Stimulated activated CD4-positive, alpha-beta T cell treated with anti-CD3 and anti-CD28 coated beads, Interleukin-15, amount 100 ng/mL, for 1 hour (primary cell): ENCODE data around the gene RASL12.

Experiments used
- DNase-seq, 2 donors: peaks; one replicate each; pipeline ENCODE4 v3.0.0-alpha.2; 2020; ENCODE audit warnings: low read depth in 1 of 2, low spot score in 1 of 2

RASL12 gene

DNA sequence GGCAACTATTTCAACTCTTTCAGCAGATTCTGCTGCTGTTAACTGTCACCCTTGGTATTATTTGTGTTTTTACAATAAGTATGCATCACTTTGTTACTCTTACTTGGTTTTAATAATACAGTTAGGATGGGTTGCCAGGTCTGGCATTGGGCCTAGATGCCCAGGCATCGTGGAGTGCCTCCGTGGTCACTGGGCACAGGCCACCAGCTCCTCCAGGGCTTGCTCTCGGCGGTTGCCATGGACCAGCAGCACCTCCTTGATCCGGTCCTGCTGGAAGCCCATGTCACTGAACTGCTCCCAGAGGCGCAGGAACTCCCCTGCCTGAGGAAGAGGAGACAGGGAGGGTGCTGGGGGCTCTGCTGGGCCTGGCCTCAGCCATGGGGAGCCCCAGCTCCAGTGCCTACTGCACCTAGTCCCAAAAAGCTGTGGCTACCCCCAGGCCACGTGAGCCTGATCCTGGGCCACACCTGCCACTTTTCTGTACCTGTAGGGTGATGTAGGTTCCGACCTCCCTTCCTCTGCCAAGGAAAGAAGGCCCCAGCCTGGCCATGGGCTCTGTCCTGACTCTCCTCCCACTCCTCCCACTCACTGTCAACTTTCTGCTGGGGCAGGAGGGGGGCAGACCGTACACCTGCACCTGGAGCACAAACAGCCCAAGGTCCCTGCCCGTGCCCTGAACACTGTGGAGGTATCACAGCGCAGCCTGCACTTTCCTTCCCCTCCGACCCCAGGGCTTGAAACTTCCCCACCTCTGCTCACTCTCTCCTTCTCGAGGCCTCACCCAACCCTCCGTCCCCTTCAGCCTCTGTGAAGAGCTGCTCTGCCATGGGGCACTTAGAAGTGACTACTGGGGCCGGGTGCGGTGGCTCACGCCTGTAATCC, 25.4 kb upstream of the RASL12 start:
- DNase-seq: no peak

DNA sequence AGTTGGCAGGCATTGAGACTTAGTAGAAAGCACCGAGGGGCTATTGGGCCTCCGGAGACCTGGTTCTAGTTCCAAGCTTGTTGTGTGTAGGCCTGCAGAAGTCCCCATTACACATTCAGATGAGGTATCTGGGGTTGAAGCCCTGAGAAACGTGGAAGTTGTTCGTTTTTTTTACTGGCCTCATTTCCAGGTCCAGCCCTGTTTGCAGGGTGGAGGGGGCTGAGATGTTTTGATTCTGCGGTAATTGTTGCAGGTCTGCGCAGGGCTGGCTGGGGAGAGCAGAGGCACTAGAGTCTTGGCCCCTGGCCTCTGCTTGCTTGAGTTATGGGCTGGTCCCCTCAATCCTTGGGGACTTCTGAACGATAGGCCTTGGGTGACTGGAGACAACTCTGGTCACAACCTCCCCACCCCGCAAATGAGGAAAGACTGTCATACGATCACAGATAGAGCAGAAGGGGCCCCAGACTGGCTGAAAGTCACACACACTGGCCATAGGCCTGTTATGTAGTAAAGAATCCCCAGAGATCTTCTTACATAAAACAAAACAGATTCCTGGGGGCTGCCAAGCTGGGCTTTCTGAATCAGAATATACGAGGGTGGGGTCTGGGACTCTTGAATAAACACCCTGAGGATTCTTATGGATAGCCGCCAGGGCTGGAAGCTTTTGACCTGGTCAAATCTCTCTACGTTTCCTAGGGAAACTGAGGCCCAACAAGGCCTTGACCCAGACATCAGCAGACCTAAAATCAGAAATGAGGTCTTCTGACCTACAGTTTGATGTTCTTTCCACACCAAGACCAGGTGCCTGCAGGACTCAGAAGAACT, 24.4 kb upstream of the RASL12 start:
- DNase-seq: no peak

DNA sequence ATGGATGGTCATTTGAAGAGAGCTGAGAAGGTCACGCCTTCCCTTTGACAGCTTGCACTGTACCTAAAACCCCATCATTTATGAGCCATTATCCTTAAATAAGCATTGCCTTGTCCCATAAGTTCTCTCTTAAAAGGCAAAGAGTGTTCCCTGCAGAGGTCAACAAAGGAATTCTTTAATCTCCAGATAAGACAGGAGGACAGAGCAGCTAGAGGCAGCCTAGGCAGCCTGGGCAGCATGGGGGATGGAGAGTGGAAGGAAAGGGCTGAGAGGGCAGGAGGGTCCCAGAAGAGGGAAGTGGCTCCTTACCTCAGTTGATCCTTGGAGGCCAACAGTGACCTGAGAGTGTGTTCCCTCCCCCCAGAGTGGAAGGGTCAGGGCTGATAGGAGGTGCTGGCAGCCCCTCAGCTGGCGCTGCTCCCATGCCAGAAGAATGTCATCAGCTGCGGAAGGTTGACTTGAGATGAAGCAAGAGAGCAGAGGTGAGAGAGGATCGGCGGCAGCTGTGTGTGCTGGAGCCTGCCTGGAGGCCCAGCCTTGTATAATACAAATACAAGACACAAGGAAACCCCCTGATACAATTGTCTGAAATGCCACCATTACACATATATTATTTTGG, 21.5 kb upstream of the RASL12 start:
- DNase-seq: no peak

DNA sequence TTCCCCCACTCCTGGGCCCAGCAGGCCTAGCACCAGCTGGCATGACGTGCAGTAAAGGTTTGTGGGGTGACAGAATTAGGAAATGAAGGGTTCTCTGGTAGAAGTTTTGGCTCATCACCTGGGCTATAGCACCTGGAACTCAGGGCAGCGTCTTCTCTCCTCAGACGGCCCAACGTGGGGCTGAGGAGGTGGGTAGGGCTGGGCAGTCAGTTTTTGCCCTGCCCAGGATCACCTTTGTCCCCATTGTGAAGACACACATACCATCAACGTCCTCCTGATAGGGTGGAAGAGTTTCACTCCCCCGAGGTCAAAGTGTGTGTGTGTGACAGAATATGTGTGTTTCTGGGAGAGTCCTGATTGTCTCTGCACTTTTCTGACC, 20.8 kb upstream of the RASL12 start:
- DNase-seq: no peak

DNA sequence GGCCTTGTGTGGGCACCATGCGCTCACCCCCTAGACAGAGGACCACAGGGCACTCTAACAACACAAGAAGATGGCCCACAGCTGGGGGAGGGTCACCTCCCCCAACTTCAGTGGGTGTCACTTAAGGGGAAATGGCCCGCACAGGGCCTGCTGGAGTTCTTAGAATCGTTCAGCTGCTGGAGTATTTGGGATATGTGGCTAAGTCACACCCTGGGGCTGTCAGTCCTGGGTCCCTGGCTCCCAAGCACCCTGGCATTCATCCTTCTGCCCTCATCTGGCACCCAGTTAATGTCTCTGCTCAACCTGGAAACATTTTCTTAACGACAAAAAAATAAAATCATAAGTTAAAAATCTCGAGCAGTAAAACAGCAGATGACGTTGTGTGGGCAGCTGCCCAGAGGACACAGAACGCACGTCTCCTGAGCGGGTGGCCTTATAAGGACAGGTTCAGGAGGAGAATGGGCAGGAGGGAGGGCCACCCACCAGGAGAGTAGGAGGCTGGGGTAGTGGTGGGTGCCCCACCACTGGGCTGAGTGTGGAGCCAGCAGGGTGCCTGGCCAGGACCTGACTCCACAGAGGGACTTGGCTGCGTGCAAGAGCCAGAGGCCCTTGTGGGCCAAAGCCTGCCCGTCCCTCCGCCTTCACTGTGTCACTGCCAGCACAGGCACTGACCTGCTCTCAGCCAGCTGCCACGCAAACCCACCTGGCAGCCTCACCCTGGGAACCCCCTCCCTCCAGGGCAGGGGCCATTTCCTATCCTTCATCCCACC, 20.3 kb upstream of the RASL12 start:
- no peak for DNase-seq

DNA sequence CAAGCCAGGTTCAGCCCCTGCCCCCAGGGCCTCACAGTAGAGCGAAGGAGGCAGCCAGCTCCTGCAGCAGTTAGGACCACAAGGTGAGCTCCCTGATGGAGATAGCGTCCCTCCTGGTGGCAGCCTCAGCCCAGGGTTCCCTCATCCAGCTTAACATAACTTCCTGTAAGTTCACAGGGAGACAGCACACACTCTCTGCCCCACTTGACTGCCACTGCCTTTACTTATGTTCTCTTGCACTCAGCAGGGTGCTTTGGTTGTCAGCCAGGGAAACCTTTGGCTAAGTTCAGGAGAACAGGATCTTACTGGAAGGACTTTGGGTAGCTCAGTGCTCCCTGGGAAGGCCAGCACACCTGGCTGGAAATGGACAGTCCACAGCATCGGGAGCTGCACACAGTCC, 19.6 kb upstream of the RASL12 start:
- DNase-seq: no peak

DNA sequence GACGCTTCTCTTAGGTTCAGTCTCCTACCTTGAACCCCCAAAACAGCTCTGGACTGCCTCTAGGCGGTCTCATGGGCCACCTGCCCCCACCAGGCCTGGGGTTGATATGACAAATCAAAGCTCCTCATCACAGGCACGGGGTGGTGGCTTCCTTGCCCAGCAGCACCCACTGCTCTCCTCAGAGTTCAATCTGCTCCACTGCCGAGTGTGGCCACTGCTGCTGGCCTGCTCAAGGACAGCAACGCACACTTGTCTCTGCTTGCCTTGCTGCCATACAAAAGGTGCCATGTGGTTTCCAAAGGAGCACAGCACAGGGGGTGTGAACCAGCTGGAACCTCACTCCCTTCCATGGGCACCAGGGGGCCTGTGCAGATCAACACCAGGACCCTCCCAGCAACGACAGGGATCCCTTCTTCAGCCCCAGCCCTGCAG, 18.9 kb upstream of the RASL12 start:
- no peak for DNase-seq

DNA sequence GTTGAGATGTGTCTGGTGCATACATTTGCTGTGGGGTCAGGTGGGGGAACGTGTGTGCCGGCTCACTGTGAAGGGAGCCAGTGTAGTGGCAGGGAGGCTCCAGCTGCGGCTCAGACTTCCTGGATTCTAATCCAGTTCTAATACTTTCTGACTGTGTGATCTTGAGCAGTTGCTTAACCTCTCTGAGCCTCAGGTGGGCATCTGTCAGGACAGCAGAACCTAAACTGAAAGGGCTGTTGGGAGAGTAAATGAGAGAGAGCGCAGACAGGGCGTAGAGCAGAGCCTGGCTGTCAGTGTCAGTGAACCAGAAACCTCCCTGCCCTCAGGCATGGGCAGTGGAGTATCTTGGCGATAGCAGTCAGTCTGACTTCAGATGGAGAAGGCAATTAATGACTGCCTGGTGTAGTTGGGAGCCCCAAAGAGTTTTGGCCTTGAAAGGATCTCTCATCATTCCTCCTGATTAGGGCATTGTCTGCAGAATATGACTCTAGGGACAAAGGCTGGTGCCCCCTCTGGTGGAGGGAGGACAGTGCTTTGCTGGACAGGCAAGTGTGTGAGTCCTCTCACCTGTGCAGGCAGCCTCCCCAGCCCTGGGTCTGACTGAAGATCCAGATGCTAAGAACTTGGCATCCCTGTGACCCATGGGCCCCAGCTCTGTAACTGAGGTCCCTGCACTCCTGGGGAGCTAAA, 18.3 kb upstream of the RASL12 start:
- DNase-seq: no peak

DNA sequence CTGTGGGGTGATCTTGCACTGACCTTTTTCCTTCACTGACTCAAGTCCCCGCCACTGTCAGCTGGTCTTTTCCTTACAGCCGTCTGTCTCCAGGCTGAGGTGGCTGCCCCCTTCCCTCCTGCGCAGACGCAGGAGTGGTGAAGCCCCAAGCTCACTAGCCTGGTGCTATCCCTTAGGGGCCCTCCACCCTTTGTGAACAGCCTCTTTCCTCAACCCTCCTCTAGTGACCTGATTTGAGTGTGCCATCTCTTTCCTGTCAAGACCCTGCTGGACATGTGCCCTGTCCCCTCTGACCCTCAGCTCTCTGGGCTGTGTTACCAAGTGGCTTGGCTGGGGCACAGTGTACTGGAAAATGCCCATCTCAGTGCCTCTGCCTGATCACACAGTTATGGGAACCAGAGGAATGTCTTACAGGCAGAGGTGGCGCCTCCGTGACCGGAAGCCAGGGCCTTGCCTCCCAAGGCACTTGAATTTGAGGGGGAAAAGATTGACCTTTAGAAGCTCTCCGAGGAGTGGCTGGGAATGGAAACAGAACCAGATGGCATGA, 17.5 kb upstream of the RASL12 start:
- no peak for DNase-seq

DNA sequence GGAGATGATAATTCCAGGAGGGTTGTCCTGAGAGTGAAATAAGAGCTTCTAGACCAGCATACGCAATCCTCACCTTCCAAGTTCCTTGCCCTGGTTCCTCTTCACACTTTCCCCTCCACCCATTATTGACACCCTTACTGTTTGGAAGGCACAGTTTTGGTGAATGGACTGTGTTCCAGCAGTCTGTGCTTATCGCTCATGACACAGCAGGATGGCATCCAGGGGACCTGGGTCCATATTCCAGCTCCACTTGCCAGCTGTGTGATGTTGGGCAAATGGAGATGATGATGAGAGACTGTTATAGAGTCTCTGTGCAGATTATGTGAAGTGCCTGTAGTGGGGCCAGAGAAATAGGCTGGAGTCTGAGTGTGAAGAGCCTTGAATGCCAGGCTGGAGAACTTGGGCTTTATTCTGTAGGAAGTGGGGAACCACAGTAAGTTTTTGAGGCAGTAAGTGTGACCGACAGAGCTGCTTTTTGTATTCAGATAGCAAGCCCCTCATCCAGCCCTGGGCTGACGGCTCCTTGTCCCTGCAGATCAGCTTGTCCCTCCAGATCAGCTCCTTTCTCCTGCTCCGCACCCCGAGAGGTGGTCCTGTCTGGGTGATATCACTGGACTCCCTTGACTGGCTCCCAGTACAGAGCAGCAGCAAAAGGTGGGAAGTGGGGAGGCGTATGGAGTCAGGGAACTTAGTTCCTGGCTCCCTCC, 16.9 kb upstream of the RASL12 start:
- DNase-seq: no peak

DNA sequence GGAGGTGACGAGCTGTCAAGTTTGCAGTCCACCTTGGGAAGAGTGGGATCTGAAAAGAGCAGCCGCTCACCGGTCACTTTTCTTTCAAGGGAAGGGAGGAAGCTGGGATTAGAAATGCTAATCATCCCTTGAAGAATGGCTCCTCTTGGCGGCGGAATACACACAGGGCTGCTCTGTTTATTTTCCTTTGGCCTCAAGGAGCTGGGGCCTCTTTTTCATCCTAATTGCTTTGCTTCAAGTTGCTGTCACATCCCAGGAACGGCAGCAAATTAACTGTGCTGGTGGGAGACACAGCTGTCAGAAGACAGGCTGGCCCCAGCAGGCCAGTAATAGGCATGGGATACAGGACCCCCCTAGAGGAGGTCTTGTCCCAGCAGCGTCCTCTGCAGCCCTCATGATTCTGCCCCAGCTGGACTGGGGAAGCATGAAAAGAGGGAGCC, 15.5 kb upstream of the RASL12 start:
- no peak for DNase-seq

DNA sequence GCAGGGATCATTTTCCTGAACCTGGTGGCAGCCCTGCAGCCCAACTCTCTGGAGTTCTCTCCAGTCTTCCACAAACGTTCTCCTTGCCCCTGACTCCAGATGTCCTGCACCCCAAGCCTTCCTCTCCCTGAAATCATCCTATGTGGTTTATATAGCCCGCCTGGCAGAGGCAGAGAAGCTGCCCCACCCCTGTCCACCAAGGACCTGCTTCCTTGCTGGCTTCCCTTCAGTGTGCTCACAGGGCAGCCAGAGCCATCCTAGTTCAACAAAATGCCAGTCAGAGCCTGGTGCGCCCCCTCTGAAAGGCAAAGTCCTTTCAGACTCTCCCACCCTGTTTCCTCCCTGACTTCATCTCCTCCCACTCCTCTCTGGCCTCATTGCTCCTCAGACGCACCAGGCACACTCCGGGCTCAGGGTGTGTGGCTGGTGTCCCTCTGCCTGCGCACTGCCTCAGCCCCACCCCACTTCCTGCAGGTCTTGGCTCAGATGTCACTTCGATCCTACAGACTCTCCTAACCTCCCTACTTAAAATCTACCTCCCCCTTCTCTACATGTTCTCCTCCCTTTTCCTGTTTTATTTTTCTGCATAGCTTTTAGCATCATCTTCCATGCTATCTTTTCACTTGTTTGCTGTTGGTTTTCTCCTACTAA, 14.6 kb upstream of the RASL12 start:
- no peak for DNase-seq

DNA sequence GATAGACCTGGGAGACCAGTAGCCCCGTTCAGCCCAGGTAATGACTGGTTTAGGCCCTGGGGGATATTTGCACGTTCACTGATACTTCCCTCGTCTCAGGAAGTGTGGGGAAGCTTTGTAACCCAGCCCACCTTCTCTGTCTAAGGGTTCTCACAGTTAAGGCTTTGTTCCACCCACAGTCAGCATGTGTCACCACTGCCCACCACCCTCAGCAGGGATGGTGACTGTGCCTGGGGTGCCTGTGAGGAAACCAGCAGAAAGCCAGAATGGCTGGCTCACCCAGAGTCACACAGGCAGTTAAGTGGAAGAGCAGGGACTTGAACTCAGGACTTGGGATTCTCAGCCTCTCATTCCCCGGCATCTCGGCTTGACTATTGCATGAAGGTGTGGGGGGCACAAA, 14.0 kb upstream of the RASL12 start:
- DNase-seq: no peak

DNA sequence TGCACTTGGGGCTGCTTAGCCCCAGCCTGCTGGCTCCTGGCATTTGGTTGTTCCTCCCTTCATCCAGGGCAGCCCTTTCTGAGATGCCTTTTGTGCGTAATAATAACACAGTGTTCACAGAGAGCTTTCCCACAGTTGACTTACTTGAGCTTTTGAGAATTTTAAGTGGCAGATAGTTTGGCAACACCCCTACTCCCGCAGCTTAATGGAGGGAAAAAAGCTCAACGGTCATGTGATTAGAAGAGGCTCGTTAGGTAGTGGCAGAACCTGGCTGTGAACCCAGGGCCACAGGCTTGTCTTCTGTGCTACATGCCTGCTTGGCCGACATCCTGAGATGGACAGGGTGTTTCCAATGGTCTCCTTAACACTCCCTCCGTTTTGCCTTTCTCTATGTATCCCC, 13.5 kb upstream of the RASL12 start:
- DNase-seq: no peak

DNA sequence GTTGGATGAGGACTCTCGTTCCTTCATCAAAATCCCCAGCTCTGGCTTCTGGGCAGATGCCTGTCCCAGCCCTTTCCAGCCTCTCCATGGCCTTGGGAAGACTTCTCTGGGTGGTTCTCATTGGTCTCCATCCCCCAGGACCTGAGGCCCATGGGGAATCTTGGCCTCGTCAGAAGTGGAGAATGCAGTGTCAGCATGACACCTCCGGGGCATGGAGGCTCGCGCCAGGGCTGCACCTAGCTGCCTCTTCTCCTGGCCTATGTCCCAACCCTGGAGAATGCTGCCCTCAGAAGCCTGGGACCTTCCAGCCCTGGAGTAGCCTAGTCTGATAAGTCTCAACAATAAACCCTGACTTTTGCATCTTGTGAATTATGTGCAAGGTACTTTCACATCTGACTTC, 11.8 kb upstream of the RASL12 start:
- DNase-seq: no peak

DNA sequence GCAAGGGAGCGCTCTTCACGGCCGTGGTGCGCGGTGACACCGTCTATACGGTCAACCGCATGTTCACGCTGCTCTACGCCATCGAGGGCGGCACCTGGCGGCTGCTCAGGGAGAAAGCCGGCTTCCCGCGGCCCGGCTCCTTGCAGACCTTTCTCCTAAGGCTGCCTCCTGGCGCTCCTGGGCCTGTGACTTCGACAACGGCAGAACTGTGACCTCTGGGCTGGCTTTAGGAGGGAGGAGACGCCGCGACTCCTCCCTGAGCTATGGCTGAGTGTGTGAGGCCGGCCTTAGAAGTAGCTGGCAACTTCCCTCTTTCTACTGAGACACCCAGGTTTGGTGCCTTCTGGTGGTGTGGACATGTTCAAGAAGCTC, 10.2 kb upstream of the RASL12 start:
- peak in 1 of 2 donors; percentile 44 for DNase-seq

DNA sequence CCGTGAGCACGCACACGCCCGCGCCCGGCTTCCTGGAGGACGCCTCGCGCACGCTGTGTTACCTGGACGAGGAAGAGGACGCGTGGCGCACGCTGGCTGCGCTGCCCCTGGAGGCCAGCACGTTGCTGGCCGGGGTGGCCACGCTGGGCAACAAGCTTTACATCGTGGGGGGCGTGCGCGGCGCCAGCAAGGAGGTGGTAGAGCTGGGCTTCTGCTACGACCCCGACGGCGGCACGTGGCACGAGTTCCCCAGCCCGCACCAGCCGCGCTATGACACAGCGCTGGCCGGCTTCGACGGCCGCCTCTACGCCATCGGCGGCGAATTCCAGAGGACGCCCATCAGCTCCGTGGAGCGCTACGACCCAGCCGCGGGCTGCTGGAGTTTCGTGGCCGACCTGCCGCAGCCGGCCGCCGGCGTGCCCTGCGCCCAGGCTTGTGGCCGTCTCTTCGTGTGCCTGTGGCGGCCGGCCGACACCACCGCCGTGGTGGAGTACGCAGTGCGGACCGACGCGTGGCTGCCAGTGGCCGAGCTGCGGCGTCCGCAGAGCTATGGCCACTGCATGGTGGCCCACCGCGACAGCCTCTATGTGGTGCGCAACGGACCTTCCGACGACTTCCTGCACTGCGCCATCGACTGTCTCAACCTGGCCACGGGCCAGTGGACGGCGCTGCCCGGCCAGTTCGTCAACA, 9.6 kb upstream of the RASL12 start:
- no peak for DNase-seq

DNA sequence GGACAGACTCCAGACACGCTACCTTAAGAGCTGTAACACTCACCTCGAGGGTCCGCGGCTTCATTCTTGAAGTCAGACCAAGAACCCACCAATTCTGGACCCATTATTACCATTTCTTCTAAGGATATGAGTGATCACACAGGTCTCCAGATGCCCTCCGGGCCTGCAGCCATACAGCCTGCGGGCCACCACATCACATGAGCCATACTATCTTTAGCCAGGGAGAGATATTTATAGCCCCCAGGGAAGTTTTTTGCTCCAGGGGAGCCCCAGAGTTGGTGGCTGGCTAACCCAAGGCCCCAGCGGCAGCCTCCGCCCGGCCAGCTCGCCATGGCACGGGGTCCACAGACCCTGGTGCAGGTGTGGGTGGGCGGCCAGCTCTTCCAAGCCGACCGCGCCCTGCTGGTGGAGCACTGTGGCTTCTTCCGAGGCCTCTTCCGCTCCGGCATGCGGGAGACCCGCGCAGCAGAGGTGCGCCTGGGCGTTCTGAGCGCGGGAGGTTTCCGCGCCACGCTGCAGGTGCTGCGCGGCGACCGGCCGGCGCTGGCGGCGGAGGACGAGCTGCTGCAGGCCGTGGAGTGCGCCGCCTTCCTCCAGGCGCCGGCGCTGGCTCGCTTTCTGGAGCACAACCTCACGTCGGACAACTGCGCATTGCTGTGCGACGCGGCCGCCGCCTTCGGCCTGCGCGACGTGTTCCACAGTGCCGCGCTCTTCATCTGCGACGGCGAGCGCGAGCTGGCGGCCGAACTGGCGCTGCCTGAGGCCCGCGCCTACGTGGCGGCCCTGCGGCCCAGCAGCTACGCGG, 8.9 kb upstream of the RASL12 start, which contains the start of gene KBTBD13:
TSS of gene KBTBD13 (plus strand) at position 261 of the 805 bp plus-strand sequence. CDS start at position 331, 70 bp downstream.
- DNase-seq: no peak
